CD14-positive monocyte (primary cell): Measurements from ENCODE around the gene ATG10. TPM values are rescaled to one million over a fixed set of nuclear protein-coding genes. Genes with fewer than 3 reads are reported as not detected.

Source experiments
- DNase-seq, 3 donors: peaks; one replicate each; pipeline ENCODE4 v3.0.0-alpha.2; 2011 to 2022
- H2AFZ ChIP-seq: 2 replicates; pipeline ENCODE4 v1.6.0; 2012; ENCODE audit warnings: mild to moderate bottlenecking, low read depth, low read length, inconsistent platforms; ENCODE audit not compliant: insufficient read depth, poor library complexity, severe bottlenecking
- H3K27ac ChIP-seq, 2 donors: 1 replicate in 1 of 2; 2 replicates in 1 of 2; pipeline ENCODE4 v1.5.1; 2012 to 2013; ENCODE audit warnings: low read length in 2 of 2, control low read depth in 1 of 2, inconsistent platforms in 1 of 2, low read depth in 1 of 2, mild to moderate bottlenecking in 1 of 2
- H3K27me3 ChIP-seq, 2 donors: one replicate each; pipeline versions ENCODE4 v1.6.0 to v1.6.1; 2011 to 2013; ENCODE audit warnings: low read length in 2 of 2; ENCODE audit not compliant: control insufficient read depth in 2 of 2, insufficient read depth in 2 of 2
- H3K36me3 ChIP-seq, 2 donors: replicated peaks in 1 of 2; 1 replicate in 1 of 2; 2 replicates in 1 of 2; pipeline versions ENCODE4 v1.5.1 to v1.6.1; 2012 to 2013; ENCODE audit warnings: low read length in 2 of 2, control low read depth in 1 of 2, inconsistent platforms in 1 of 2, mild to moderate bottlenecking in 1 of 2; ENCODE audit not compliant: insufficient read depth in 2 of 2, control insufficient read depth in 1 of 2
- H3K4me1 ChIP-seq, 2 donors: 1 replicate in 1 of 2; 2 replicates in 1 of 2; pipeline versions ENCODE4 v1.5.1 to v1.6.1; 2012 to 2013; ENCODE audit warnings: low read length in 2 of 2, control low read depth in 1 of 2, inconsistent platforms in 1 of 2, mild to moderate bottlenecking in 1 of 2, moderate library complexity in 1 of 2; ENCODE audit not compliant: insufficient read depth in 2 of 2, control insufficient read depth in 1 of 2
- H3K4me2 ChIP-seq: replicated peaks from 2 replicates; pipeline ENCODE3; 2012; ENCODE audit warnings: low read length, moderate library complexity, mild to moderate bottlenecking; ENCODE audit not compliant: poor library complexity, severe bottlenecking; ENCODE audit errors: extremely low read depth
- H3K4me3 ChIP-seq, 3 experiments: fragments of 200-600 bp in 1 of 3; sonication (generic) in 1 of 3; replicated peaks in 1 of 3; 1 replicate in 2 of 3; 2 replicates in 1 of 3; pipeline ENCODE4 v1.5.1; 2011 to 2013; ENCODE audit warnings: low read length in 3 of 3, mild to moderate bottlenecking in 3 of 3, control low read depth in 2 of 3, low read depth in 2 of 3, inconsistent platforms in 1 of 3, moderate library complexity in 1 of 3
- H3K79me2 ChIP-seq: 2 replicates; pipeline ENCODE4 v1.6.0; 2012; ENCODE audit warnings: mild to moderate bottlenecking, control low read depth, inconsistent platforms, low read length, moderate library complexity; ENCODE audit not compliant: insufficient read depth
- H3K9ac ChIP-seq: 2 replicates; pipeline ENCODE4 v1.6.0; 2017; ENCODE audit warnings: low read length, mild to moderate bottlenecking; ENCODE audit not compliant: insufficient read depth, poor library complexity, severe bottlenecking
- H3K9me3 ChIP-seq, 2 donors: replicated peaks in 1 of 2; 1 replicate in 1 of 2; 2 replicates in 1 of 2; pipeline versions ENCODE4 v1.5.1 to v1.6.1; 2012 to 2013; ENCODE audit warnings: low read length in 2 of 2, control low read depth in 1 of 2; ENCODE audit not compliant: control insufficient read depth in 1 of 2, insufficient read depth in 1 of 2
- H4K20me1 ChIP-seq: 2 replicates; pipeline ENCODE4 v1.6.0; 2012; ENCODE audit warnings: mild to moderate bottlenecking, low read length, control low read depth, moderate library complexity; ENCODE audit not compliant: insufficient read depth
- H3K27ac Mint-ChIP-seq, 7 donors: one replicate each; pipeline ENCODE4 v1.8.0; 2020; ENCODE audit warnings: mild to moderate bottlenecking in 7 of 7, mixed read lengths in 7 of 7, moderate library complexity in 6 of 7, inconsistent platforms in 2 of 7
- H3K27me3 Mint-ChIP-seq, 3 donors: one replicate each; pipeline ENCODE4 v1.8.0; 2021 to 2022; ENCODE audit warnings: low read depth in 3 of 3, mild to moderate bottlenecking in 3 of 3, mixed read lengths in 3 of 3, moderate library complexity in 3 of 3, inconsistent platforms in 1 of 3
- H3K36me3 Mint-ChIP-seq, 2 donors: one replicate each; pipeline ENCODE4 v1.8.0; 2020; ENCODE audit warnings: mixed read lengths in 2 of 2, inconsistent platforms in 1 of 2, mild to moderate bottlenecking in 1 of 2
- H3K4me1 Mint-ChIP-seq: one replicate; pipeline ENCODE4 v1.8.0; 2020; ENCODE audit warnings: mild to moderate bottlenecking, mixed read lengths
- H3K4me3 Mint-ChIP-seq, 2 donors: one replicate each; pipeline ENCODE4 v1.8.0; 2020; ENCODE audit warnings: mild to moderate bottlenecking in 2 of 2, mixed read lengths in 2 of 2, moderate library complexity in 1 of 2
- H3K9me3 Mint-ChIP-seq, 7 donors: one replicate each; pipeline ENCODE4 v1.8.0; 2020 to 2022; ENCODE audit warnings: mixed read lengths in 7 of 7, mild to moderate bottlenecking in 6 of 7, moderate library complexity in 6 of 7, inconsistent platforms in 2 of 7
- CTCF ChIP-seq: fragments of 200-600 bp; IDR thresholded peaks from one replicate; pipeline ENCODE4 v1.8.0; 2022; ENCODE audit warnings: antibody characterized with exemption, mild to moderate bottlenecking
- WGBS: methylation state at CpG from one replicate; pipeline ENCODE4 v1.1.5; 2013; ENCODE audit warnings: missing lambda C conversion rate; ENCODE audit not compliant: insufficient coverage; 5-methylcytosine and 5-hydroxymethylcytosine counted together
- intact Hi-C, 2 donors: fragments of 100-400 bp; cut with micrococcal nuclease; formaldehyde crosslinking; loops; one replicate each; pipeline versions ENCODE4 v1.15.0 to v1.15.1; 2023
- polyA plus RNA-seq, 3 donors: library from polyadenylated mRNA; depleted of rRNA in 1 of 3; unstranded in 2 of 3; stranded (reverse) in 1 of 3; fragments of 300-500 nt in 2 of 3; fragments of >200 nt in 1 of 3; fragmentation: Illumina TruSeq in 2 of 3; gene quantifications; 1 replicate in 2 of 3; 2 replicates in 1 of 3; pipeline ENCODE4 v1.2.3, GENCODE V29; 2012 to 2021

ATG10 gene
- polyA plus RNA-seq, 3 donors = 2.1 to 7.9 (median 5.6) TPM

GRCh38 chr5:82183828-82184227, 212.0 kb downstream of the ATG10 start:
- H3K4me2 ChIP-seq = no peak overlapping the region
- H3K4me3 ChIP-seq = no peak overlapping the region
- H3K27me3 ChIP-seq = no peaks in the 10 kb centered on the region
- no peak overlapping the region for H3K27ac ChIP-seq
- peak; percentile 4 to 37 (median 24) for DNase-seq
- H2AFZ ChIP-seq = no peak overlapping the region
- Mint-ChIP-seq H3K36me3 (peaks cover 14 to 22% of the 10 kb centered on the region in 2 donors), H3K4me3 (no peak overlapping the region), H3K27ac (no peak overlapping the region), H3K27me3 (peaks cover 0 to 1% (median 1%) of the 10 kb centered on the region in 3 donors), H3K4me1 (no peaks in the 10 kb centered on the region), H3K9me3 (no peaks in the 10 kb centered on the region)
- H3K36me3 ChIP-seq = peaks cover 0 to 21% of the 10 kb centered on the region in 2 donors
- no peaks in the 10 kb centered on the region for H4K20me1 ChIP-seq
- intact Hi-C loops = no loop called here
- H3K9ac ChIP-seq = no peak overlapping the region
- no CpG with 5 or more reads among the region's 1 CpG for WGBS
- no peaks in the 10 kb centered on the region for H3K9me3 ChIP-seq
- no peaks in the 10 kb centered on the region for H3K79me2 ChIP-seq
- TF ChIP-seq CTCF = no peak
- no peaks in the 10 kb centered on the region for H3K4me1 ChIP-seq

GRCh38 chr5:82185851-82186250, 214.0 kb downstream of the ATG10 start:
- H3K4me1 Mint-ChIP-seq = no peaks in the 10 kb centered on the region
- no peak for DNase-seq

More at GRCh38 chr5:82185851-82186250, 214.0 kb downstream of the ATG10 start:
- Histone ChIP-seq H3K27me3 (no peaks in the 10 kb centered on the region), H3K36me3 (peaks cover 0 to 10% of the 10 kb centered on the region in 2 donors), H2AFZ (no peak overlapping the region), H3K4me1 (no peaks in the 10 kb centered on the region), H3K9ac (no peak overlapping the region), H3K9me3 (no peaks in the 10 kb centered on the region), H3K27ac (no peak overlapping the region), H3K4me2 (no peak overlapping the region), H3K79me2 (no peaks in the 10 kb centered on the region), H3K4me3 (no peak overlapping the region), H4K20me1 (no peaks in the 10 kb centered on the region)
- H3K27me3 Mint-ChIP-seq = peaks cover 0 to 1% (median 1%) of the 10 kb centered on the region in 3 donors
- intact Hi-C loops = no loop called here
- no CpG with 5 or more reads among the region's 2 CpGs for WGBS
- no peaks in the 10 kb centered on the region for H3K9me3 Mint-ChIP-seq
- TF ChIP-seq CTCF = no peak
- H3K36me3 Mint-ChIP-seq = peaks cover 8 to 14% of the 10 kb centered on the region in 2 donors
- H3K4me3 Mint-ChIP-seq = no peak overlapping the region
- H3K27ac Mint-ChIP-seq = no peak overlapping the region
